Renal cortical epithelial cell (primary cell): ENCODE measurements around the gene DENND1A. TPM values are rescaled to one million over a fixed set of nuclear protein-coding genes. Genes with fewer than 3 reads are reported as not detected.
"Not testable (repeated sequence)": the region's sequence is repeated elsewhere in the genome, so short reads cannot be mapped to it uniquely, and the experiment has no call there.

Experiments
- DNase-seq: peaks from one replicate; pipeline ENCODE4 v3.0.0-alpha.2; 2011; ENCODE audit warnings: low read depth
- total RNA-seq: library from RNA; depleted of rRNA; stranded (reverse); fragments of >200 nt; gene quantifications from 2 replicates; pipeline ENCODE4 v1.2.3, GENCODE V29; 2014

DENND1A gene
- total RNA-seq, 1 donor from 2014 or later: 21.5 TPM

DNA sequence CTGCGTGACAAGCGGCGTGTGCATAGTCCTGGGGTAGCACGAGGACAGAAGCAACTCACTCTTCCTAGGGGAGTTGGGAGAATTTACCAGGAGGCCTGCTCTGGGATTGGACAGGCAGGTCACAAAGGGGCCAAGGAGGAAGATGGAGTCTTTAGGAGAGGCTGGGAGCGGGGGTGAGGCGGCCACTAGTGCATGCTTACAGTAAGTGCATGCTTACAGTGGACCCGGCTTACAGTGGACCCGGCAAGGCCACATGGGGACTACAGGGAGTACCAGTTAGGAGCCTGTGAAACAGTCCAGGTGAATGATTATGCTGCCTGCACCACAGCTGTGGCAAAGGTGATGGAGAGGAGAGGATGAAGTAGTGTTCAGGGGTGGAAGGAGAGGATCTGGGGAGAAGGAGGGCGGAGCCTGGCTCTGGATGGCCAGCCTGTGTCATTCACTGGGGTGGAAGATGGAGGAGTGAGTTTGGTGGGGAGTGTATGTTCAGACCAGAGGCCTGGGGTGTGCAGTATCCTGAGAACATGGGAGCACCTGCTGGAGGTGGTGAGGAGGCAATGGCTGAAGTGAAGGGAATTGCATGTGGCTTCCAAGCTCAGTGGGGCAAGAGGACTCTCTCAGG, 495.2 kb downstream of the DENND1A start:
- DNase-seq: no peak

DNA sequence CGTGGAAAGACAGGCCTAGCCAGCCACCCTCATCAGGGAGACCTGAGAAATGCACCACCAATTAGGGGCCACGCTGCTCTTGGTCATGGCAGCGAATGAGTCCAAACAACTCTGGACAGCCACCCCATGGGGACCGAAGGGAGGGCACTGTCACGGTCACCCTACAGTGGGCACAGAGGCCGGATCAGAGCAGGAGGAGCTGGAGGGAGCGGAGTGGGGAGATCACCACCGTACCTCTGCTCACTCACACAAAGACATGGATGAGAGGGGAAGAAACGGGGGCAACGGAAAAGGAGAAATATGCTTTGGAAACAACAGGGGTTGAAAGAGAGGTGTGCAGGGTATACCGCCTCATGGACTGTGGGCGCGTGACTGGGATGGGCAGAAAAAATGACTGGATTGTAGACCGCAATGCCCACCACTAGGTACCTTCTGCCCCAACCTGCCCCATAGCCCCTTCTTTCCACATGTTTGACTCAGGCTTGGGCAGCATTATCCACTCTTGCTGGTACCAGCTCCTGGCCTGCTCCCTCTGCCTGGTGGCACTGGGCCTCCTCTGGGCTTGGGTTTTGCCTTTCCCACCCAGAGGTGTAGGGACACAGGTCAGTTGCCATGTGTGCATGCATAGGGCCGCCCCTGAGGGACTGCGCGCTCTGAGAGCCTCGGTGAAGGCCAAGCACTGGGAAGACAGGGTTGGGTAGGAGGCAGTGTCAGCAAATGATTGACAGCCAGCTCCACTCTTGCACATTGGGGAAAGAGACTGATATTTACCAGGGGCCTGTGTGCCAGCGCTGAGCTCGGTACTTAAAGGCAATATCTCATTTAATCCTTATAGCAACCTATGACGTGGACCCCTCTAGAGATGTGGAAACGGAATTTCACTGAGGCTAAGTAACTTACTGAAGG, 497.3 kb downstream of the DENND1A start:
- DNase-seq: no peak

DNA sequence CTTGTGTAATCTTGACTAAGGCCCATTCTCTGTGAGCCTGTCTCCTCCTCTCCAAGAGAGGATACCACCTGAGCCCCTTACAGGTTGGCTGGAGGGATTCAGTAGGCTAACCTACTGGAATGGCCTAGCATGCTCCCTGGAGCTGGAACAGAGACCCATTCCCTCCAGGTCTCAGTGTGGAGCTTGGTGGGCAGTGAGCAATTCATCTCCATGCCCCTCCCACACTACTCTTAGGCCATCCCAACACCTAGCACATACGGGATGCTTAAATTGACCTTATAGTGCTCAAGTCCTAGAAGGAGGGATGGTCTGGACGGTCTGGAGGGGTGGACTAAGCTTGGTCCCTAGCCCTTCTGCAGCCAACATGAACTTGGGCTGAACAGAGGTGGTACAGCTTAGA, 498.3 kb downstream of the DENND1A start:
- DNase-seq: no peak

DNA sequence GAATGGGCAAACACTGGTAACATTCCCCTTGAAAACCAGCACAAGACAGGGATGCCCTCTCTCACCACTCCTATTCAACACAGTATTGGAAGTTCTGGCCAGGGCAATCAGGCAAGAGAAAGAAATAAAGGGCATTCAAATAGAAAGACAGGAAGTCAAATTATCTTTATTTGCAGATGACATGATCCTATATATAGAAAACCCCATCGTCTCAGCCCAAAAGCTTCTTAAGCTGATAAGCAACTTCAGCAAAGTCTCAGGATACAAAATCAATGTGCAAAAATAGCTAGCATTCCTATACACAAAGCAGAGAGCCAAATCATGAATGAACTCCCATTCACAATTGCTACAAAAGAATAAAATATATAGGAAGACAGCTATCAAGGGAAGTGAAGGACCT, 501.5 kb downstream of the DENND1A start:
- DNase-seq: not testable (repeated sequence)

DNA sequence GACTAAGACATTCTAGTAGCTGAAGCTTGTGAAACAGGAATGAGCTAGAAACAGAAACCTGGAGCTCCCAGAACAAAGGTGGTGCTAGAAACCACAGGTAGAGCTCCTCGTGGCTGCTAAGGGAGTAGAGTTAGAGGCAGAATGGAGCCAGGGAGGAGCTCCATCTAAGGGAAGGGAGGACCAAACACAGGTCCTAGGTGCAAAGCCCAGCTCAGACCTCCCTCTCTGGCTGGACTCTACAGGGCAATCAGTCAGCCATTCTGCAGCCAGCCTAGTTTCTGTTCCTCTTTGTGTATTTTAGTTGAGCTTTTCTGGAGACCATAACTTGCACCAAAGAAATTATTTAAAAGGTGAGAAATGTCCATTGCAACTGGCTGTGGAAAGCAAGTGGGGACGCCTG, 503.5 kb downstream of the DENND1A start:
- no peak for DNase-seq

DNA sequence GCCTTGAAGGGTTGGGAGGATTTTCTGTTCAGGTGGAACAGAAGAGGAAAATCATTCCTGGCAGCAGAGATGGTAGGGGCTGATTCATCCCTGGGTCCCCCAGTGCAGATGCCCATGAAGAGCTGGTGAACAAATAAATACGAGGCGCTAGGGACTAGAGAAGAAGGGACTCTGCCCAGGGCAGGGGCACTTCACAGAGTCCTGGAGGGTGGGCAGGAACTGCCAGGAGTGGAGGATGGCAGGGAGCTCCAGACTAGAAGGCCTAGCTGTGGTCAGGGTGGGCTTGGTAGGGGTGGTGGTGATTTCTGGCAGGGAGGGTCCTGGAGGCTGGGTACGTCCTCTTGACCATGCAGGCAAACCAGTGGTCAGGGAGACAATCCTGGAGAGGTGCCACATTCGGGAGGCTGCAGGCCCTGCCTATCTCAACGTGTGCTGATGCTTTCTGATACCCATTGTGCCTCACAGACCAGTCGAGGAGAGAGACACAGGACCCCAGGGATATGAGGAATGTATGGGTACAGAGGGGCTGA, 504.0 kb downstream of the DENND1A start:
- DNase-seq: no peak

DNA sequence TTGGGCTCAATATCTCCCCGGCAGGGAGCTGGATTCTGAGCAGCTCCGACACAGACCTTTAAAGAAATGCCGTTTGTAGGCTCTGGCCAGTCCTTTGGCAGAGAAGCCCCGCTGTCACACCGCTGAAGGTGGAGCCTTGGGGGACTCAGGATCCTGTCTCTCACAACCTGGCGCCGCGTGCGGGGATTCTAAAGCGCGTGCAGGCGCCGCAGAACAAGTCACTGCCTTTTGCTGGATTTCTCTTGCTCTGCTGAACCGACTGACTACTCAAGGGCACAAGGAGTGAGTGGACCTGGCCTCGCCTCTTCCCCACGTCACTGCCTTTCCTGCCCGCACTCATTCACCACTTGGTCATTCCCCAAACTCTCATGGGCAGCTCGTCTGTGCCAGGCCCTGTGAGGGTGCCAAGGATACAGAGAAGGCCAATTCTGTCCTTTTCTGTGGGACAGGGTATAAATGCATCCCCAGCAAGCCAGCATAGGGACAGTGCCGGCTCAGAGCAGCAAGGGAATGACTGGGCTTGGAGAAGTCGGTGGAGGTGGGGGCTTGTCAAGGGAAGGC, 504.6 kb downstream of the DENND1A start:
- DNase-seq: no peak

DNA sequence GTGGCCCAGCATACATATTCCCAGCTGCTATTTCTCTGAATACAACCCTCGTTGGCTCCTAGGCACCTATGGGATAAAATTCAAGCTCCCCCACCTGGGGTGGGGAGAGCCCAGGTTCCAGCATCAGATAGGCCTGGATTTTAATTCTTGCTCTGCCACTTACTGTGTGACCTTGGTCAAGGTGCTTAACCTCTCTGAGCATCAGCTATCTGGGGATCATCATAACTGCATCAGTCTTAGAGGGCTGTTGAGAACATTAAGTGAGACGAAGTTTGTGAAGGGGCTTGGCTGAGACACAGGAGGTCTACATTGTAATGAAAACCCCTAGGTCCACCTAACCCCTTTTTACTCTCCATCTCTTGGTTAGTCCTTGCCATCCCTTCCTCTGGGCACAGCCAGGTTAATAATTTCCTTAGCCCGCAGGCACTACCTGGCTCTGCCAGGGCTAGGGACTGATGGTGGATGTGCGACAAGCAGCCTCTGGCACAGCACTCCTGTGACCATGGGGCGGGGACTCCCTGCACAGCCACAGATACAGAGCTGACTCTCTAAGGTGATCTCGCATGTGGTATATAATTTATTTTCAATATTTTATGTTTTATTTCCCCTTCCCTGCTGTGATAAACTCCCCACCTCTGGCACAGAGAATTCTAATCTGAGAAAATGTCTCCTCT, 505.2 kb downstream of the DENND1A start:
- DNase-seq: no peak

DNA sequence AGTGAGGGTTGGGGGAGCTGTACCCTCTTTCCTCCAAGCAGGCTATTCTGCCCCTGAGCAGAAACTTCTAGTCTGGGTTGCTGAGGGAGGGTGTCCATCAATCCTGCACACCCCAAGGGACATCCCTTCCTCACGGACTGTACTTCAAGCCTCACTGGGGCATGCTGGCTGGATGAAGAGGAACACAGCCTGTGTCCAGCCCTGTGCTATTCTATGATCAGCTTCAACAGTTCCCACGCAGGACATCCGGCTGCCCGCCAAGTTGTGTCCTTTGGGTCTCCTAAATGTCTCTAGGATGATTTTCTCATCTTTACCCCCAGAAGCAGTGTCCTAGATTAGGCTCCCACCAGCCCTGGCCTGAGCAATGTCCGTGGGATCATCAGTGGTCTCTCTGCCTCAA, 505.8 kb downstream of the DENND1A start:
- no peak for DNase-seq

DNA sequence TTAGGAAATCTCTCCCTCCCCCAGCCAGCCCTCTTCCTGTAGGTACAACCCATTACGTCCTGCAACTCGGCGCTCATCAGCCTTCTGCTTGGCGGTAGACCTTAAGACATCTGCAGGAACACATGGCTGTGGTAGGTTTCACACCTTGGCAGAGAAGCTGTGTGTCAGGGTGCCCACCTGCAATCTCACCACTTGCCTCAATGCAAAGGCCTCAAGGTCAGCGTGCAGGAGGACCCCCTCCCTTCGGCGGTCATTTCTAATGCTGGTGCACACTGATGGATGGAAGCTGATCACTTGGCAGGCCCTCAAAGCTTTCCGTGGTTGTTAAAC, 506.6 kb downstream of the DENND1A start:
- DNase-seq: no peak

DNA sequence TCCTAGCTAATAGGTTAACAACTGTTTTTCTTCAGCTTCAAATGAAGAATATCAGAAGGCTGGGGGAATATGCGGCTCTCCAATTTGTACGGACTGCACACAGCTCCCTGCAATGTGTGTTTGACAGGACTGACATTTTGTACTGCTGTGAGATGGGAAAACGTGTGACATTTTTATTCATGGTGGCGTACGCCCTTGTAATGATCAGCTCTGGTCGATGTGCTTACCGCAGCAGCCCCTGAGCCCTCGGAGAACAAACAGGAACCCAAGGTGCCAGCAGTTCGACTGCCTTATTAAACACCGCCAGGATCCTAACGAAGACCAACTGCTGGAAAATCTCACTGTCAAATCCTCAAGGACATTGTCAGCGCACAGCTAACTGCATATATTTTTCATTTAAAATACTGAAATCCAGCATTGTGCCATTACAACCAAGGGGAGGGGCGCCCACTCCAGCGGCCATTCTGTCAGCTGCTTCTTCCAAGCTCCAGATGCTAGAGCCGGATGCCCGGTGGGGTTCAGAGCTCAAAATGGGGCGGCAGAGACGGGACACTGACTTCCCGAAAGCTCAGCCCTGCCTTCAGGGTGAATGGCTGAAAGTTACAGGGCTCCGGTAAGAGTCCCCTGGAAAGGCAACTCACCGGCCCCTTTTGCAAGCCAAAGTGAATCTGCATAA, 507.2 kb downstream of the DENND1A start:
- DNase-seq: no peak

DNA sequence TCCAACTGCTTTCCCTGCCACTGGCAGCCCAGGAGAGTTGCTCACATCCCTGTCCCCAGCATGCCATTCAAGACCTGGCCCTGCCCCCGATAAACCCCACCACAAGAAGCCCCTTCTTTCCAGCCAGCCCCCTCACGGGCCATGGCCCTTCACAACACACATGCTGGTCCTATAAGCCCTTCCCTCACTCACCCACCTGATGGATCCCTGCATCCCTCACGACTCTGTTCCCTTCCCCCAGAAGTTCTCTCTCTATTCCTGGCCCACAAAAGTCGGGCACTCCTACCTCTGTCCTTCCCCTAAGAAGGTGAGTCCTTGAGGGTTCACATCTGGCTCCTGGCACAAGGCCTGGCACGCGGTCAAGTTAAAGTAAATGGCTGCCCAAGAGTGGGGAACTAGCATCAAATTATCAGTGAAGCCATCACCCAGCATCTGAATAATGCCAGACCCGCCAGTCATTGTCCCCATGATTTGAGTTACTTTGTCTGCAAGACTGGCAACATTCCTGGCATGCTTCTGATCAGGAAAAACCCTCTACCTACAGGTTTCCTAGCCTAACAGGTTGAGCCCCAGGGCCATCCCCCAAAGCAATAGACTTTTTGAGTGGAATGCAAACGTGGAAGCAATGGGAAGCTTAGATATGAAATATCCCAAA, 508.0 kb downstream of the DENND1A start:
- no peak for DNase-seq

DNA sequence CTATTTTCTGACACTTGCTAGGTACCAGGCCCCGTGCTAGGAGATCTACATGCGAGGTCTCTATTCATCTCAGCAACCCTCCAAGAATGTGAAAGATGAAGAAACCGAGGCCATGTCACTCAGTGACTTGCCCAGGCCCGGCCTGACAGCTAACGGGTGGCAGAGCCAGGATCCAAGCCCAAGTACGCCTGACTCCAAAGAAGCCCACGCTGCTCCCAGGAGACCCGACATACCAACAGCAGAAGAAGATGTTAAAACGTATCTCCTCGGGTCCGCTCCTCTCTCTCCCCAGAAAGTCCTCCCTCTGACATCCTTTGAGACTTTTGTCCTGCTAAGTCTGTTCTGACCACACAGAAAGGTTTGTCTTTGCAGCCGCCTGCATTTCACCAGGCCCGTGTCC, 508.7 kb downstream of the DENND1A start:
- DNase-seq: no peak

DNA sequence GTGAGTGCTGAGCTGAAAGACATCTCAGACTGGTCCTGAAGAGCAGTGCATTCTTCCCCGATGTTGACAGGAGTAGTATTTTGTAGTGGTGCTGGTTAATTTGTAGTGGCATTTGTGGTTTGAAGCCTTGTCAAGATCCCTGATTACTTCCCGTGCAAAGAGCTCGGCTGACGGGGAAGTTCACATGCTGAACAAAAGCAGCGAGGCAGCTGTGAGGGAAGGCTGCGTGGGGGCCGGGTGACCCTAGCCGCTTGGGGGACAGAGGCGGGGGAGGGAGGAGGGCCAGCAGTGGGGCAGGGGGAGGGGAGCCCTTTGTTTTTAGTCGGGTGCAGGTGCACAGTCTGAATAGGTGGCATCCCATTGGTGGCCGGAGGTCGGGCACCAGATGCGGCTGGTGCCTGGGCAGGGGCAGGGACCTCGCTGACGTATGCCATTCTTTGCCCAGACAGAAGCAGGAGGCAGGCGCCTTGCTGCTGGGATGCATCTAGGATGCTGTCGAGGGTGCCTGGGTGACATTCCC, 509.3 kb downstream of the DENND1A start:
- no peak for DNase-seq

DNA sequence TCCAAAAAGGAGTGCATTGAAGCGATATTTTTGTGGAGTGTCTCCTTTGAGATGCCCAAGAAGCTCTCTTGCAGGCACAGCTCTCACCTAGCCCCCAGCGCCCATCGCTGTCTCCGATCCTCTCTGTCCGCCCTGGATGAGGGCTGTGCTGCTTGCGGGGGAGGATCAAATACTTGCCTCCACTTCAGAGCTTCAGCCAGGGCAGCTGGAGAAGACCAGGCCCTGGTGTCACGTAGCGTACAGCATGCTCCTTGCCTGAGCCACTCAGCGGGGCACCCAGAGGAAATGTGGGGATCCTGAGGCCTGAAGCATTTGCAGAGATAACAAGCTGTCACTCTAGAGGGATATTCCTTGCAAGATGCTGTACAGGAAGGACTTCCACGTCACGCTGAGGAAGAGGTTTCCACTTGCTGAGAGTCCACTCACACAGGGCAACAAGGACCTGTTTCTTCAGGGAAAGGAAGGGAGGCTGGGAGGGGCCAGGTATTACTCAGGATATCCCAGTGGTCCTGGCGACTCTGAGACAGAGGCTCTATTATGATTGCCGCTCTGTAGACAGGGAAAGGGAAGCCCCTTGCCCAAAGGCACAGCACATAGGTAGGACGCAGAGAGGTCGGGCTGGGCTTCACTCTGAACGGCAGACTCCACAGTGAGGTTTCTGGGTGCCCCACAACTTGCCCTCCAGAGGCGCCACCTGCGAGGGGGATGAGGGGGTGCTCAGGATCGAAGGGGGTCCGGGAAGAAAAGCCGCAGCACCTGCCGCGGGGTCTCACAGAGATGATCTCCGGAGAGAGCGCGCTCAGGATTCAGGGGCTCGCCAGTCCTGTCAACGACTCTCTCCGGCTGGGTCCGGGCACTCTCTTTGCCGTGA, 510.0 kb downstream of the DENND1A start:
- DNase-seq: no peak

DNA sequence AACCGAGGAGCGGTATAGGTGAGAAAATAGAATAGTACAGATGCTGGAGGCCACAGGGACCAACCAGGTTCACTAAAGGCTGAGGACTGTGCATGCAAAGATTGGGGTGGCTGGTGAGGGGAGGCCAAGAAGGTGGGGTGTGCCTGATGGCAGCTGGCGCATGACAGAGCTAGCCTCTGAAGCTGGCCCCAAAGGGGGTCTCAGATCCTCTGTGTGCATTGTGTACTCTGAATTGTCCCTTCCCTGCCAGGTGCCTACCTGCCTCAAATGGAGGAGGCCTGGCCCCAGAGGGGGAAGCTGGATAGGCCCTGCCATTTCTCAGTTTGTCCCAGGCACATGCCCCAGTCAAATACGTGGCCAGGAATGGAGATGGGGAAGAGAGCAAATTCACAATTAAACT, 510.8 kb downstream of the DENND1A start:
- no peak for DNase-seq

DNA sequence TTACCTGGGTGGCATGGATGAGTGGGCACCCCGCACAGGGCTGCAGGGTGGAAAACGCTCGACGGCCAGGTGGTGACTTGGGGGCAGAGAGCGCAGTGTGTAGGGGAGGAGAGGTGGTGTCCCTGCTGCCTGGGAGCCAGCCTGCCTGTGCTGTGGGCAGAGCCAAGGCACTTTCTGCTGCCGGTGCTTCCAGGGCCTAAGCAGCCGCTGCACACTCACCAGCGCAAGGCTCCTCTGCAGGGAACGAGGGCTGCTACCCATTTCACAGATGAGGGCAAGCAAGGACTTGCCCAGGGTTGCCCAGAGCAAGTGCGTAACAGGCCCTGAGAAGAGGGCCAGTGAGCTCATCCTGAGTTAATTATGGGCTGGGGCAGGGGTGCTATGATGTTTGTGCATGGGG, 511.4 kb downstream of the DENND1A start:
- DNase-seq: no peak

DNA sequence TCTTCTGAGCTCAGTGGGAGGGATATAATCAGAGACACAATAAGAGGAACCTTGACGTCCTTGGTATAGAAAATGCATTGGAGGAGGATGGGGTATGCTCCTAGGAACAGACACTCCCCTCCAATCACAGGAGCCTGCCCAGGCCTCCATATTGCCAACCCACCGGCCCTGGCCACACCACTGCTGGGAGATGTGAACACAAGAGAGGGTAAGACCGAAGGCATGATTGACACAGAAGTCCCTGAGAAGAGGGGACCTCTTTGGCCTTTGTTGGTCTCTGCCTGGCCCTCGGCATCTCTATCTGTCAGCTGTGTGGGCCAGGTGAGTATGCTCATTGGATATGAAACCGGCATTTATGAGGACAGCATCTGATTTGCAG, 511.9 kb downstream of the DENND1A start:
- DNase-seq: no peak

DNA sequence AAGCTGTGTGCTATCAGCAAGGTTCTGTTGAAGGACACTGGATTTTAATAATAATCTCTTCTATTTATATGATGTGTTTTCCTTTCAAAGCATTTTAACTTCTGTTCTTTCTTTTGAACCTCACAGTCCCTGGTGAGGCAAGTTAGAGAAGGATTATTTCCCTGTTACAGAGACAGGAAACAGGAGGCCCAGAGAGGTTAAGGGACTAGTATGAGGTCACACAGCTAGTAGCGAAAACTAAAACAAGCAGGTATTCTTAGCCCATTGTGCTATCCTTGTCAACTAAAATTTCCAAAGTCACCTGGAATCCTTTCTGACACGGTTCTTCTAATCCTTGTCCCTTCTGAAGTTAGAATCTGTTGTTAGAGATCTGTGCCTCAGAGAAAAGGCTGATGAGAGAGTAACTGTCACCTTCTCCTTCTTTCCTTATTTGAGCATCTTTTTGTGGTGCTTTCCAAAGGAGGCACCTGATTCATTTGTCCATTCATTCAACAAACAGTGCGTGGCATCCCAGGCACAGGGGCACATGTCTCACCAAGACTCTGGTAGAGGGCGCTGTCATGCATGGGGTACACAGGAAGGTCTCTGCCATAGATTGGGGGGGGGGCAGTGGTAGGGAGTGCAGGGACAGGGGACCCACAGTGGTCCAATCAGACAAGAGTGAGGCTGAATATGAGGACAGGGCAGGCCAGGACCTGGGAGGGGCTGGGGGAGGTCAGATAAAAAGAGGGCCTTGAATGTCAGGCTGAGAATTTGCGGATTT, 512.5 kb downstream of the DENND1A start:
- DNase-seq: no peak
